Keratinocyte (primary cell): Measurements from ENCODE around the gene CHID1. TPM values are rescaled to one million over a fixed set of nuclear protein-coding genes. Genes with fewer than 3 reads are reported as not detected.

Experiments used
- DNase-seq: peaks from one replicate; pipeline ENCODE4 v3.0.0-alpha.2; 2011; ENCODE audit warnings: low read depth, missing footprints, low spot score
- FAIRE-seq: peaks from 2 replicates; lab custom pipeline; 2011; peaks lifted over from hg19 to GRCh38; lab: Jason Lieb, UNC
- H2AFZ ChIP-seq: 2 replicates; pipeline ENCODE4 v1.6.0; 2012; ENCODE audit warnings: low read length, control low read depth, inconsistent platforms; ENCODE audit not compliant: control insufficient read depth
- H3K27ac ChIP-seq: 2 replicates; pipeline ENCODE4 v1.5.1; 2011; ENCODE audit warnings: low read length; ENCODE audit not compliant: control insufficient read depth, insufficient read depth
- H3K27me3 ChIP-seq: 3 replicates; pipeline ENCODE4 v1.6.0; 2011; ENCODE audit warnings: low read length; ENCODE audit not compliant: control insufficient read depth, insufficient read depth; ENCODE audit errors: extremely low read depth
- H3K36me3 ChIP-seq, 2 experiments: 2 replicates in 1 of 2; 3 replicates in 1 of 2; pipeline ENCODE4 v1.5.1; 2011; ENCODE audit warnings: low read length in 2 of 2, mild to moderate bottlenecking in 1 of 2; ENCODE audit not compliant: control insufficient read depth in 2 of 2, insufficient read depth in 2 of 2; ENCODE audit errors: extremely low read depth in 1 of 2
- H3K4me1 ChIP-seq: 3 replicates; pipeline ENCODE4 v1.5.1; 2011; ENCODE audit warnings: low read length; ENCODE audit not compliant: control insufficient read depth, insufficient read depth; ENCODE audit errors: extremely low read depth
- H3K4me2 ChIP-seq: 3 replicates; pipeline ENCODE4 v1.6.0; 2011; ENCODE audit warnings: low read depth, low read length; ENCODE audit not compliant: control insufficient read depth, insufficient read depth; ENCODE audit errors: extremely low read depth
- H3K4me3 ChIP-seq, 3 experiments: fragments of 200-600 bp in 1 of 3; sonication (generic) in 1 of 3; 2 replicates in 2 of 3; 3 replicates in 1 of 3; pipeline ENCODE4 v1.5.1; 2011 to 2016; ENCODE audit warnings: low read length in 3 of 3, mild to moderate bottlenecking in 3 of 3, control low read depth in 2 of 3, inconsistent platforms in 1 of 3, low read depth in 1 of 3, mixed read lengths in 1 of 3, mixed run types in 1 of 3, moderate library complexity in 1 of 3; ENCODE audit not compliant: control insufficient read depth in 2 of 3, insufficient read depth in 2 of 3; ENCODE audit errors: extremely low read depth in 1 of 3
- H3K79me2 ChIP-seq: 2 replicates; pipeline ENCODE4 v1.6.0; 2012; ENCODE audit warnings: low read length; ENCODE audit not compliant: control insufficient read depth, insufficient read depth
- H3K9ac ChIP-seq: 3 replicates; pipeline ENCODE4 v1.6.0; 2011; ENCODE audit warnings: low read length; ENCODE audit not compliant: control insufficient read depth, insufficient read depth; ENCODE audit errors: extremely low read depth
- H3K9me1 ChIP-seq: 3 replicates; pipeline ENCODE4 v1.6.0; 2011; ENCODE audit warnings: low read length; ENCODE audit not compliant: control insufficient read depth, insufficient read depth; ENCODE audit errors: extremely low read depth
- H3K9me3 ChIP-seq: 2 replicates; pipeline ENCODE4 v1.5.1; 2012; ENCODE audit warnings: low read depth, low read length; ENCODE audit not compliant: control insufficient read depth
- H4K20me1 ChIP-seq: 3 replicates; pipeline ENCODE4 v1.6.0; 2011; ENCODE audit warnings: low read length; ENCODE audit not compliant: control insufficient read depth, insufficient read depth; ENCODE audit errors: extremely low read depth
- CTCF ChIP-seq, 3 experiments: IDR thresholded peaks in 1 of 3; conservative IDR thresholded peaks in 1 of 3; optimal IDR thresholded peaks in 1 of 3; 2 replicates in 2 of 3; 3 replicates in 1 of 3; pipeline versions ENCODE3 to v1.5.1; 2011; ENCODE audit warnings: low read length in 3 of 3, mild to moderate bottlenecking in 3 of 3, moderate library complexity in 2 of 3, control low read depth in 1 of 3, inconsistent platforms in 1 of 3; ENCODE audit not compliant: insufficient read depth in 2 of 3; ENCODE audit errors: extremely low read depth in 1 of 3
- EZH2 ChIP-seq: IDR thresholded peaks from one replicate; pipeline ENCODE4 v1.6.1; 2012; ENCODE audit warnings: inconsistent platforms, mild to moderate bottlenecking, low read length, moderate library complexity
- dilution Hi-C: fragments of 300-500 bp; cut with MboI; formaldehyde crosslinking; loops from one replicate; pipeline ENCODE4 v1.7.0; 2020; ENCODE audit warnings: low sequenced_read_pairs; ENCODE audit not compliant: extremely low pct_ligation_motif_present
- polyA plus RNA-seq, 5 experiments: library from polyadenylated mRNA; depleted of rRNA in 3 of 5; stranded (reverse) in 3 of 5; stranded (forward) in 1 of 5; unstranded in 1 of 5; fragments of >200 nt; gene quantifications; 1 replicate in 1 of 5; 2 replicates in 3 of 5; 3 replicates in 1 of 5; pipeline versions ENCODE4 v1.2.1 to v1.2.3, GENCODE V29; 2011 to 2012; ENCODE audit warnings: missing spikeins in 2 of 5, low read depth in 1 of 5, low replicate concordance in 1 of 5

Gene CHID1
- polyA plus RNA-seq, 1 donor (not counting 4 experiments of a cell fraction or from before 2014, with no cell fraction given) = 23.0 TPM

GRCh38 chr11:914747-915501 is 4.3 kb upstream of the CHID1 start:
- no peak overlapping the region for H3K9ac ChIP-seq
- no peaks in the 10 kb centered on the region for H3K36me3 ChIP-seq
- no peak for DNase-seq
- no peak overlapping the region for H3K27ac ChIP-seq
- H3K4me3 ChIP-seq = no peak overlapping the region
- dilution Hi-C loops = no loop called here
- no peaks in the 10 kb centered on the region for H4K20me1 ChIP-seq
- H3K4me2 ChIP-seq = no peak overlapping the region
- no peak overlapping the region for H2AFZ ChIP-seq
- TF ChIP-seq CTCF (optimal IDR thresholded peaks at IDR 0.05 in 1 of 3, IDR thresholded peaks at IDR 0.05 in 1 of 3, conservative IDR thresholded peaks at IDR 0.05 in 1 of 3; ENCODE audit: extremely low read depth in 1 of 3, insufficient read depth in 2 of 3, low read length in 3 of 3) (no peak), EZH2 (no peak)
- no peaks in the 10 kb centered on the region for H3K9me3 ChIP-seq
- H3K4me1 ChIP-seq = peaks cover 4% of the 10 kb centered on the region
- no peak for FAIRE-seq
- no peaks in the 10 kb centered on the region for H3K9me1 ChIP-seq
- peaks cover 6% of the 10 kb centered on the region for H3K79me2 ChIP-seq
- H3K27me3 ChIP-seq = no peaks in the 10 kb centered on the region

GRCh38 chr11:914204-914603 is 3.6 kb upstream of the CHID1 start:
- H3K9me1 ChIP-seq = no peaks in the 10 kb centered on the region
- DNase-seq (no peak), FAIRE-seq (no peak)
- no peak overlapping the region for H3K9ac ChIP-seq
- H3K4me1 ChIP-seq = peaks cover 11% of the 10 kb centered on the region
- TF ChIP-seq EZH2 (no peak), CTCF (optimal IDR thresholded peaks at IDR 0.05 in 1 of 3, IDR thresholded peaks at IDR 0.05 in 1 of 3, conservative IDR thresholded peaks at IDR 0.05 in 1 of 3; ENCODE audit: extremely low read depth in 1 of 3, insufficient read depth in 2 of 3, low read length in 3 of 3) (no peak)
- dilution Hi-C loops = no loop called here
- H3K79me2 ChIP-seq = peaks cover 13% of the 10 kb centered on the region
- no peak overlapping the region for H3K27ac ChIP-seq
- H3K9me3 ChIP-seq = no peaks in the 10 kb centered on the region
- H3K36me3 ChIP-seq = no peaks in the 10 kb centered on the region
- no peaks in the 10 kb centered on the region for H4K20me1 ChIP-seq
- H2AFZ ChIP-seq = no peak overlapping the region
- H3K27me3 ChIP-seq = no peaks in the 10 kb centered on the region
- H3K4me2 ChIP-seq = no peak overlapping the region
- H3K4me3 ChIP-seq = no peak overlapping the region
